Measurements from ENCODE around the gene CLCF1.

Gene CLCF1

DNA sequence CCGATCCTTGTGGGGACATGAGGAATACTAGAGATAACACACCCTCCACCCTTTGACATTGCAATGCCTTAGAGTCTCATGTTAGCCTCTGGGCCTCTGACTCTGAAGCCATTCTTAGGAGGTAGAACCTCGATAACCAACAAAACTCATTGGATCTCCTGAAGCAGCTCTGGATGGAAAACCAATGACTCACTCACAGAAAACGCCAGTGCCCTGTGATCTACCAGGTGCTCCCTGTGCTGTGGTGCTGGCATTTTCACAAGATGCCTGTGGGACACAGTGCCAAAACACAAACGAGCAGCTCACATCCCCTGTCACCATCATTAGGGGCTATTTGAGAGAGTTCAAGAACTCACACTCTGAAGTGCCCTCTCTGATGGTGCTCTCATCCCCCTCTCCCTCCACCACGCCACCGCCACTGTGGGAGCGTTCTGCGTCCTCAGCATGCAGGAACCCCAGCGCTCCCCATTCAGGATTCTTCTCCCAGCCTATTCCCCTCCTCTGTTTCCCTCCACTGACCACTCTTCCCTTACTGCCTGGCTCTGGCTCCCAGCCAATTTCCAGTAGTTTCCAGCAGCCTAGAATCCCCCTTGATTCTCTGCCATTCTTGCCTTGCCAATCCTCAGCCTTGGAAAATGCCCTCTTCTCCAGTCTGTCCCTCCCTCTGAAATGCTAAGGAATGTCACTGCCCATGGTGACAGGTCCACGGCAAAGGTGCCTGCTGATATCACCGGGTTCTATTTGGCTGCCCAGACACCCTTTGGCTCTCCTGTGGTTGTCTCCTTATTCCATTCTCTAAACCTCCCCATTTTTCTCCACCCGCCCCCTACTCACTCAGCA is 15.3 kb downstream of the CLCF1 start:
- Histone ChIP-seq H3K36me3 (replicated peaks in 1 of 2; ENCODE audit: control insufficient read depth in 2 of 2, insufficient read depth in 2 of 2, low read length in 2 of 2) (no peaks in the 10 kb centered on the region), H3K4me1 (ENCODE audit: control insufficient read depth in 2 of 2, insufficient read depth in 1 of 2, low read depth in 1 of 2, low read length in 2 of 2) (peaks cover 19% of the 10 kb centered on the region in 2 donors), H3K9ac (ENCODE audit: low read depth, low read length, poor library complexity) (no peak overlapping the region), H2AK5ac (ENCODE audit: low read depth, low read length) (no peak overlapping the region), H2BK120ac (ENCODE audit: low read depth, low read length) (no peak overlapping the region), H3K4ac (ENCODE audit: low read length) (no peak overlapping the region), H2AFZ (ENCODE audit: low read length) (no peak overlapping the region), H3K18ac (ENCODE audit: low read length) (no peak overlapping the region), H3K79me1 (ENCODE audit: low read depth, low read length) (no peaks in the 10 kb centered on the region), H2BK15ac (ENCODE audit: low read length) (no peak overlapping the region), H4K91ac (ENCODE audit: low read depth, low read length, poor library complexity) (no peak overlapping the region), H2BK12ac (ENCODE audit: low read length) (no peak overlapping the region), H3K14ac (ENCODE audit: low read length) (no peak overlapping the region), H3K9me3 (replicated peaks in 1 of 2; ENCODE audit: control insufficient read depth in 2 of 2, insufficient read depth in 1 of 2, low read depth in 1 of 2, low read length in 2 of 2) (no peaks in the 10 kb centered on the region), H3K27ac (replicated peaks; ENCODE audit: low read length) (no peak overlapping the region), H2BK5ac (ENCODE audit: low read length) (no peak overlapping the region), H3K27me3 (ENCODE audit: control insufficient read depth in 3 of 3, insufficient read depth in 3 of 3, low read depth in 1 of 3, low read length in 3 of 3) (no peaks in the 10 kb centered on the region), H3K23ac (ENCODE audit: low read depth, low read length, poor library complexity) (no peak overlapping the region), H3K4me3 (ENCODE audit: low read length in 2 of 2) (no peak overlapping the region), H4K8ac (ENCODE audit: low read depth, low read length) (no peak overlapping the region), H3K4me2 (ENCODE audit: insufficient read depth, low read length, poor library complexity, severe bottlenecking) (no peak overlapping the region)
- 100% methylated on average over 1 of the region's 12 CpGs; no CpG with 5 or more reads in 1 of the 2 donors for WGBS, 2 donors (ENCODE audit: extremely low coverage in 2 of 2, insufficient read length in 2 of 2, insufficient replicate concordance in 1 of 2)
- DNase-seq (ENCODE audit: low spot score): no peak

DNA sequence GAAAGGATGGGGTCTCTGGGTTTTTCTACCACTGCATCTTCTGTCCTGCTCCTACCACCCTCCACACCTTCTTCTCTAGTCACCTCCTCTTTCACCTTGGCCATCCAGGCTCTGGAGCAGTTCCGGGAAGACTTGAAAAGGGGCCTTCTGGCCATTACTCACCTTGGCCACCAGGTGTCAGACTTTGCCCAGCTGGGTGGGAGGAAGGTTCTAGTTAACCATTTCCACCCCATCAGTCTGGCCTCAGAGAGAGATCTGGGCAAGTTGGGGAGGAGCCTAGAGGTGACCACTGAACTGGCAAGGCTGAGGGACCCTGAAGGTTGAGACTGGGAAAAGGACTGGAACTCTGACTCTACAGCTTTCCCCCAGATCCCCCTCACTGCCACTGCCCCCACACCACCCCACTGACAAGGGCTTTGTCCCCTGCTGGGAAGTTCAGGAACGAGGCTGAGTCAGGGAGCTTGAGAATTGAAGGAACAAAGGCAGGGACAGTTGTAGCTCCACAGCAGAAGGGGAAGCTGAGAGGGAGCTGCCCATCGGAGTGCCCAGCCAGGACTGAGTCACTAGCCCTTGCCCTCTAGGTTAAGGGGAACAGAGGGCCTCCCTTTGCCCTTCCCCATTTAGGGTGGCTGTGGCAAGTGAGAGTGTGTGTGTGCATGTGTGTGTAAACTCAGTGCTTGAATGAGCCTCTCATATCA is 16.4 kb downstream of the CLCF1 start:
- no peak overlapping the region for H3K4me2 ChIP-seq (ENCODE audit: insufficient read depth, low read length, poor library complexity, severe bottlenecking)
- no peak overlapping the region for H3K23ac ChIP-seq (ENCODE audit: low read depth, low read length, poor library complexity)
- peaks cover 22 to 23% of the 10 kb centered on the region in 2 donors for H3K4me1 ChIP-seq (ENCODE audit: control insufficient read depth in 2 of 2, insufficient read depth in 1 of 2, low read depth in 1 of 2, low read length in 2 of 2)
- no peak overlapping the region for H2BK120ac ChIP-seq (ENCODE audit: low read depth, low read length)
- peak overlapping the region; percentile 54 for H4K8ac ChIP-seq (ENCODE audit: low read depth, low read length)
- H4K91ac ChIP-seq (ENCODE audit: low read depth, low read length, poor library complexity): no peak overlapping the region
- H3K36me3 ChIP-seq (replicated peaks in 1 of 2; ENCODE audit: control insufficient read depth in 2 of 2, insufficient read depth in 2 of 2, low read length in 2 of 2): no peaks in the 10 kb centered on the region
- H2BK12ac ChIP-seq (ENCODE audit: low read length): peak overlapping the region; percentile 0
- no CpG with 5 or more reads among the region's 3 CpGs for WGBS, 2 donors (ENCODE audit: extremely low coverage in 2 of 2, insufficient read length in 2 of 2, insufficient replicate concordance in 1 of 2)
- no peak overlapping the region for H2AK5ac ChIP-seq (ENCODE audit: low read depth, low read length)
- peaks cover 1% of the 10 kb centered on the region for H3K79me1 ChIP-seq (ENCODE audit: low read depth, low read length)
- H3K27me3 ChIP-seq (ENCODE audit: control insufficient read depth in 3 of 3, insufficient read depth in 3 of 3, low read depth in 1 of 3, low read length in 3 of 3): no peaks in the 10 kb centered on the region
- H2AFZ ChIP-seq (ENCODE audit: low read length): peak overlapping the region; percentile 79
- no peak overlapping the region for H2BK15ac ChIP-seq (ENCODE audit: low read length)
- no peak overlapping the region for H3K4ac ChIP-seq (ENCODE audit: low read length)
- H3K14ac ChIP-seq (ENCODE audit: low read length): no peak overlapping the region
- DNase-seq (ENCODE audit: low spot score): peak; percentile 77
- no peak overlapping the region for H3K4me3 ChIP-seq (ENCODE audit: low read length in 2 of 2)
- peak overlapping the region; percentile 40 for H3K18ac ChIP-seq (ENCODE audit: low read length)
- H3K9ac ChIP-seq (ENCODE audit: low read depth, low read length, poor library complexity): peak overlapping the region; percentile 56
- H3K27ac ChIP-seq (replicated peaks; ENCODE audit: low read length): no peak overlapping the region
- no peaks in the 10 kb centered on the region for H3K9me3 ChIP-seq (replicated peaks in 1 of 2; ENCODE audit: control insufficient read depth in 2 of 2, insufficient read depth in 1 of 2, low read depth in 1 of 2, low read length in 2 of 2)
- no peak overlapping the region for H2BK5ac ChIP-seq (ENCODE audit: low read length)

- H3K4me1 ChIP-seq (ENCODE audit: control insufficient read depth in 2 of 2, insufficient read depth in 1 of 2, low read depth in 1 of 2, low read length in 2 of 2): peaks cover 22 to 25% of the 10 kb centered on the region in 2 donors
- no peak overlapping the region for H3K9ac ChIP-seq (ENCODE audit: low read depth, low read length, poor library complexity)
- no peak overlapping the region for H4K91ac ChIP-seq (ENCODE audit: low read depth, low read length, poor library complexity)
- no peak overlapping the region for H3K27ac ChIP-seq (replicated peaks; ENCODE audit: low read length)
- peak overlapping the region; percentile 91 for H2AK5ac ChIP-seq (ENCODE audit: low read depth, low read length)
- no peak overlapping the region for H3K4me2 ChIP-seq (ENCODE audit: insufficient read depth, low read length, poor library complexity, severe bottlenecking)
- no peak overlapping the region for H4K8ac ChIP-seq (ENCODE audit: low read depth, low read length)
- H2BK15ac ChIP-seq (ENCODE audit: low read length): peak overlapping the region; percentile 2
- no peaks in the 10 kb centered on the region for H3K27me3 ChIP-seq (ENCODE audit: control insufficient read depth in 3 of 3, insufficient read depth in 3 of 3, low read depth in 1 of 3, low read length in 3 of 3)
- no peak overlapping the region for H3K4ac ChIP-seq (ENCODE audit: low read length)
- H3K79me1 ChIP-seq (ENCODE audit: low read depth, low read length): peaks cover 1% of the 10 kb centered on the region
- H3K14ac ChIP-seq (ENCODE audit: low read length): no peak overlapping the region
- no peak for DNase-seq (ENCODE audit: low spot score)
- peak overlapping the region; percentile 15 for H2AFZ ChIP-seq (ENCODE audit: low read length)
- H2BK12ac ChIP-seq (ENCODE audit: low read length): peak overlapping the region; percentile 0
- no CpG with 5 or more reads among the region's 4 CpGs for WGBS, 2 donors (ENCODE audit: extremely low coverage in 2 of 2, insufficient read length in 2 of 2, insufficient replicate concordance in 1 of 2)
- no peak overlapping the region for H3K4me3 ChIP-seq (ENCODE audit: low read length in 2 of 2)
- no peaks in the 10 kb centered on the region for H3K9me3 ChIP-seq (replicated peaks in 1 of 2; ENCODE audit: control insufficient read depth in 2 of 2, insufficient read depth in 1 of 2, low read depth in 1 of 2, low read length in 2 of 2)
- H3K18ac ChIP-seq (ENCODE audit: low read length): no peak overlapping the region
- H2BK5ac ChIP-seq (ENCODE audit: low read length): no peak overlapping the region
- H2BK120ac ChIP-seq (ENCODE audit: low read depth, low read length): peak overlapping the region; percentile 2
- no peaks in the 10 kb centered on the region for H3K36me3 ChIP-seq (replicated peaks in 1 of 2; ENCODE audit: control insufficient read depth in 2 of 2, insufficient read depth in 2 of 2, low read length in 2 of 2)
- no peak overlapping the region for H3K23ac ChIP-seq (ENCODE audit: low read depth, low read length, poor library complexity)
These were observed 17.0 kb downstream of the CLCF1 start for GRCh38 chr11:67356387-67356863.

DNA sequence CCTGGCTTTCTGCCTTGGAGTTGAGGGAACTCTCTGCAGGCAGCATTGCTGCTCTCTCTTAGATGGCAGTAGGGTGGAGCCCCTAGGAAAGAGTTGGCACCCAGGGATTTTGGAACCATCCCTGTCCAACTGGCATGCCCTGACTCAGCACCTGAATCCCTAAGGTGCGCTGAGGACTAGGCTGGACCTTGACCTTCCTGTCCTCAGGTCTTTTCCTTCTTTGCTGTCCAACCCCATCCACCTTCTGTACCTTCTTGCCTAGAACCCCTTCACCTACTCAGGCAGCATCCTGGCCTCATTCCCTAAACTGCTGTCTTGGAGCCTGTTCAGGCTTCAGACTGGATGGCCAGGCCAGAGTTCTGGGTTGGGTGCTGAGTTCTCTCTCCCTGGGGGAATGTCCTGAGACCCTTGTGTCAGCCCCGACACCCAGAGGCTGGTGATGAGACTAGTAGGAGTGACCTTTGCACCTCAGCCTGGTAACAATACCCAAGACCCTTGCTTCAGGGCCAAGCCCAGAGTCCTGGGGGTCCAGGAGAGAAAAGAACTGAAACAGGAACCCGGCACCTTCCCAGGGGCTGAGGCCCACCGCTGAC is 17.5 kb downstream of the CLCF1 start:
- no peaks in the 10 kb centered on the region for H3K9me3 ChIP-seq (replicated peaks in 1 of 2; ENCODE audit: control insufficient read depth in 2 of 2, insufficient read depth in 1 of 2, low read depth in 1 of 2, low read length in 2 of 2)
- H3K4me2 ChIP-seq (ENCODE audit: insufficient read depth, low read length, poor library complexity, severe bottlenecking): no peak overlapping the region
- WGBS, 2 donors (ENCODE audit: extremely low coverage in 2 of 2, insufficient read length in 2 of 2, insufficient replicate concordance in 1 of 2): no CpG with 5 or more reads among the region's 4 CpGs
- peak overlapping the region; percentile 82 for H2BK5ac ChIP-seq (ENCODE audit: low read length)
- no peak overlapping the region for H3K9ac ChIP-seq (ENCODE audit: low read depth, low read length, poor library complexity)
- no peaks in the 10 kb centered on the region for H3K27me3 ChIP-seq (ENCODE audit: control insufficient read depth in 3 of 3, insufficient read depth in 3 of 3, low read depth in 1 of 3, low read length in 3 of 3)
- no peak overlapping the region for H4K8ac ChIP-seq (ENCODE audit: low read depth, low read length)
- DNase-seq (ENCODE audit: low spot score): no peak
- no peak overlapping the region for H3K18ac ChIP-seq (ENCODE audit: low read length)
- peaks cover 1% of the 10 kb centered on the region for H3K79me1 ChIP-seq (ENCODE audit: low read depth, low read length)
- H3K14ac ChIP-seq (ENCODE audit: low read length): no peak overlapping the region
- H3K27ac ChIP-seq (replicated peaks; ENCODE audit: low read length): no peak overlapping the region
- H2AK5ac ChIP-seq (ENCODE audit: low read depth, low read length): peak overlapping the region; percentile 91
- peak overlapping the region; percentile 0 for H2BK12ac ChIP-seq (ENCODE audit: low read length)
- H3K4me3 ChIP-seq (ENCODE audit: low read length in 2 of 2): peak overlapping the region in 1 of 2 donors; percentile 7
- H3K36me3 ChIP-seq (replicated peaks in 1 of 2; ENCODE audit: control insufficient read depth in 2 of 2, insufficient read depth in 2 of 2, low read length in 2 of 2): no peaks in the 10 kb centered on the region
- H2BK15ac ChIP-seq (ENCODE audit: low read length): peak overlapping the region; percentile 79
- H4K91ac ChIP-seq (ENCODE audit: low read depth, low read length, poor library complexity): peak overlapping the region; percentile 48
- peaks cover 22 to 26% of the 10 kb centered on the region in 2 donors for H3K4me1 ChIP-seq (ENCODE audit: control insufficient read depth in 2 of 2, insufficient read depth in 1 of 2, low read depth in 1 of 2, low read length in 2 of 2)
- no peak overlapping the region for H3K4ac ChIP-seq (ENCODE audit: low read length)
- no peak overlapping the region for H2AFZ ChIP-seq (ENCODE audit: low read length)
- peak overlapping the region; percentile 2 for H2BK120ac ChIP-seq (ENCODE audit: low read depth, low read length)
- no peak overlapping the region for H3K23ac ChIP-seq (ENCODE audit: low read depth, low read length, poor library complexity)

All from neuronal stem cell (in vitro differentiated cells).